Psoas muscle (tissue), 8 donors: ENCODE results near the gene SIPA1. TPM values are rescaled to one million over a fixed set of nuclear protein-coding genes. Genes with fewer than 3 reads are reported as not detected.
"Not testable (repeated sequence)": the region's sequence is repeated elsewhere in the genome, so short reads cannot be mapped to it uniquely, and the experiment has no call there.

Source experiments
- ATAC-seq, 4 donors: fragments of 200-7000 bp; cut with Tn5 transposase; one replicate each; pipeline ENCODE4 v1.9.1; 2020; ENCODE audit warnings: moderate library complexity in 3 of 4, mild to moderate bottlenecking in 2 of 4
- DNase-seq, 2 donors: peaks; one replicate each; pipeline ENCODE4 v3.0.0-alpha.2; 2020
- H3K27ac ChIP-seq: fragments of 200-600 bp; one replicate; pipeline ENCODE4 v1.8.0; 2022
- H3K27me3 ChIP-seq, 3 donors: fragments of 200-600 bp in 1 of 3; one replicate each; pipeline versions ENCODE4 v1.6.1 to v1.8.0; 2013 to 2022; ENCODE audit warnings: low read length in 2 of 3, mild to moderate bottlenecking in 2 of 3, moderate library complexity in 1 of 3; ENCODE audit not compliant: insufficient read depth in 3 of 3
- H3K36me3 ChIP-seq, 2 donors: fragments of 200-600 bp in 1 of 2; one replicate each; pipeline versions ENCODE4 v1.6.1 to v1.8.0; 2013 to 2022; ENCODE audit warnings: low read depth in 1 of 2, mild to moderate bottlenecking in 1 of 2, moderate library complexity in 1 of 2; ENCODE audit not compliant: insufficient read depth in 1 of 2
- H3K4me1 ChIP-seq: fragments of 200-600 bp; one replicate; pipeline ENCODE4 v1.8.0; 2022
- H3K4me3 ChIP-seq: fragments of 200-600 bp; one replicate; pipeline ENCODE4 v1.8.0; 2022; ENCODE audit warnings: mild to moderate bottlenecking
- H3K9me3 ChIP-seq: fragments of 200-600 bp; one replicate; pipeline ENCODE4 v1.8.0; 2022
- CTCF ChIP-seq: fragments of 200-600 bp; IDR thresholded peaks from one replicate; pipeline ENCODE4 v1.8.0; 2022; ENCODE audit warnings: antibody characterized with exemption
- WGBS, 3 donors: extraction: QIAGEN DNeasy Blood & Tissue Kit; methylation state at CpG; one replicate each; pipeline versions ENCODE4 v1.1.6 to v1.1.7; 2013; 5-methylcytosine and 5-hydroxymethylcytosine counted together
- intact Hi-C, 2 donors: fragments of 100-400 bp; cut with DNase I; formaldehyde crosslinking; loops; one replicate each; pipeline versions ENCODE4 v1.11.0 to v1.14.2; 2022
- polyA plus RNA-seq, 3 donors: library from polyadenylated mRNA; stranded (reverse); fragments of 200-250 nt; gene quantifications; one replicate each; pipeline ENCODE4 v1.2.3, GENCODE V29; 2013
- total RNA-seq, 4 donors: library from RNA; stranded (reverse); fragmentation: NEBNext Ultra II Directional in 2 of 4; extraction: Animal tissue kit (Norgen Biotek cat#: 25700) in 2 of 4; gene quantifications; one replicate each; pipeline versions ENCODE4 v1.2.1 to v1.2.4, GENCODE V29; 2021 to 2023
- donor health status: healthy with polysubstance abuse.
- donor health status: DM: no; HTN: no; CAD: no; lungs with moderate emphysema.
- donor health status: Bipolar disorder and iron deficiency.
- donor health status: healthy.
- donor health status: DM: yes; HTN: yes; CAD: no.
- donor health status: DM: no; HTN: no; CAD: no.
- donor health status: DM: no; HTN: no; CAD: no.
- donor health status: DM: yes; HTN: yes; CAD: no.

Gene SIPA1
- total and polyA plus RNA-seq, 7 donors, result 7.9 to 17.4 (median 12.3) TPM

GRCh38 chr11:65655570-65656332 is 17.9 kb downstream of the SIPA1 start:
- no peak for TF ChIP-seq CTCF
- no peak overlapping the region for H3K4me3 ChIP-seq
- H3K27me3 ChIP-seq, result no peaks in the 10 kb centered on the region
- peaks cover 20 to 73% of the 10 kb centered on the region in 2 donors for H3K36me3 ChIP-seq
- H3K9me3 ChIP-seq, result no peaks in the 10 kb centered on the region
- intact Hi-C loops, result loop anchor here in 1 of 2 donors (2.0 kb wide), 1 partner anchor 39 kb away; no protein-coding TSS in a partner anchor
- WGBS, 3 donors, result 78 to 82% (median 79%) methylated on average over 16 of the region's 16 CpGs
- ATAC-seq, result no peak
- peaks cover 17% of the 10 kb centered on the region for H3K4me1 ChIP-seq
- no peak overlapping the region for H3K27ac ChIP-seq
- peak in 1 of 2 donors; percentile 45 for DNase-seq

- no peak for TF ChIP-seq CTCF
- ATAC-seq (no peak), DNase-seq (no peak)
- Histone ChIP-seq H3K27me3 (no peaks in the 10 kb centered on the region), H3K27ac (no peak overlapping the region), H3K9me3 (no peaks in the 10 kb centered on the region), H3K4me1 (peaks cover 17% of the 10 kb centered on the region), H3K4me3 (no peak overlapping the region), H3K36me3 (peaks cover 20 to 80% of the 10 kb centered on the region in 2 donors)
- 80 to 87% (median 85%) methylated on average over 7 of the region's 7 CpGs for WGBS, 3 donors
- intact Hi-C loops, result loop anchor here in 1 of 2 donors (2.0 kb wide), 1 partner anchor 41 kb away; no protein-coding TSS in a partner anchor
Observed at GRCh38 chr11:65657426-65657825, 19.5 kb downstream of the SIPA1 start.

- H3K27me3 ChIP-seq, result no peaks in the 10 kb centered on the region
- WGBS, 3 donors, result 87 to 93% (median 90%) methylated on average over 21 of the region's 21 CpGs
- H3K4me1 ChIP-seq, result peaks cover 13% of the 10 kb centered on the region
- DNase-seq (peak in 1 of 2 donors; percentile 54), ATAC-seq (no peak)
- H3K9me3 ChIP-seq, result no peaks in the 10 kb centered on the region
- H3K27ac ChIP-seq, result no peak overlapping the region
- peaks cover 20 to 80% of the 10 kb centered on the region in 2 donors for H3K36me3 ChIP-seq
- intact Hi-C loops, result no loop called here
- no peak for TF ChIP-seq CTCF
- H3K4me3 ChIP-seq, result no peak overlapping the region
Observed at GRCh38 chr11:65658174-65659021, 20.5 kb downstream of the SIPA1 start.

- WGBS, 3 donors, result 86 to 93% (median 87%) methylated on average over 9 of the region's 9 CpGs
Observed at GRCh38 chr11:65660038-65660437, 22.1 kb downstream of the SIPA1 start.

GRCh38 chr11:65660908-65661307 is 23.0 kb downstream of the SIPA1 start:
- ATAC-seq, intact Hi-C loops, DNase-seq, H3K27me3 ChIP-seq, H3K9me3 ChIP-seq, H3K4me3 ChIP-seq: not testable (repeated sequence)
- 92 to 94% (median 93%) methylated on average over 8 to 9 of the region's 9 CpGs for WGBS, 3 donors
- peaks cover 12 to 56% of the 10 kb centered on the region in 2 donors for H3K36me3 ChIP-seq
- H3K4me1 ChIP-seq, result peaks cover 17% of the 10 kb centered on the region
- H3K27ac ChIP-seq, result peak overlapping the region; percentile 31

More at GRCh38 chr11:65660038-65660437, 22.1 kb downstream of the SIPA1 start:
- Histone ChIP-seq H3K4me1 (peaks cover 17% of the 10 kb centered on the region), H3K9me3 (no peaks in the 10 kb centered on the region), H3K27ac (no peak overlapping the region), H3K36me3 (peaks cover 16 to 64% of the 10 kb centered on the region in 2 donors), H3K27me3 (no peaks in the 10 kb centered on the region), H3K4me3 (no peak overlapping the region)
- ATAC-seq (no peak), DNase-seq (no peak)
- intact Hi-C loops, result no loop called here
- TF ChIP-seq CTCF, result no peak
